H1 (cell line): ENCODE measurements around the gene HDAC11. TPM values are rescaled to one million over a fixed set of nuclear protein-coding genes. Genes with fewer than 3 reads are reported as not detected.

Experiments used
- CTCF ChIA-PET: fragments of 300-600 bp; sonication (Branson Sonifier 250); formaldehyde crosslinking; loops from one replicate; lab custom pipeline; 2021; ENCODE audit not compliant: partially characterized antibody; lab: Charles Lee
- POLR2A ChIA-PET: fragments of 300-600 bp; sonication (Branson Sonifier 250); formaldehyde crosslinking; loops from one replicate; lab custom pipeline; 2021; ENCODE audit warnings: inconsistent platforms; ENCODE audit not compliant: partially characterized antibody; lab: Charles Lee
- DNase-seq, 2 experiments: peaks; one replicate each; pipeline versions ENCODE4 v3.0.0 to v3.0.0-alpha.2; 2010 to 2022; ENCODE audit warnings: low spot score in 2 of 2, low read depth in 1 of 2, mixed read lengths in 1 of 2
- FAIRE-seq: peaks from 2 replicates; lab custom pipeline; 2011; peaks lifted over from hg19 to GRCh38; lab: Jason Lieb, UNC
- H2AFZ ChIP-seq: 2 replicates; pipeline ENCODE4 v1.8.1; 2012; ENCODE audit warnings: low read length, inconsistent platforms
- H2AK5ac ChIP-seq: 2 replicates; pipeline ENCODE4 v1.6.1; 2013; ENCODE audit warnings: low read depth, low read length
- H2BK120ac ChIP-seq: replicated peaks from 2 replicates; pipeline ENCODE3; 2013; ENCODE audit warnings: low read depth, low read length, inconsistent platforms
- H2BK12ac ChIP-seq: 2 replicates; pipeline ENCODE4 v1.6.1; 2013; ENCODE audit warnings: low read depth, low read length
- H2BK15ac ChIP-seq: 2 replicates; pipeline ENCODE4 v1.6.1; 2013; ENCODE audit warnings: low read length
- H2BK20ac ChIP-seq: 2 replicates; pipeline ENCODE4 v1.6.1; 2013; ENCODE audit warnings: low read length
- H2BK5ac ChIP-seq: 2 replicates; pipeline ENCODE4 v1.6.1; 2013; ENCODE audit warnings: low read depth, low read length
- H3K14ac ChIP-seq: 2 replicates; pipeline ENCODE4 v1.6.1; 2013; ENCODE audit warnings: inconsistent platforms; ENCODE audit not compliant: insufficient read length
- H3K18ac ChIP-seq: 2 replicates; pipeline ENCODE4 v1.6.1; 2013; ENCODE audit warnings: low read length; ENCODE audit errors: extremely low read depth
- H3K23ac ChIP-seq: 2 replicates; pipeline ENCODE4 v1.6.1; 2013; ENCODE audit warnings: inconsistent platforms; ENCODE audit not compliant: insufficient read length
- H3K23me2 ChIP-seq: 2 replicates; pipeline ENCODE4 v1.6.1; 2013; ENCODE audit warnings: low read depth, low read length
- H3K27ac ChIP-seq: 2 replicates; pipeline ENCODE4 v1.6.1; 2011; ENCODE audit warnings: low read depth, low read length, inconsistent platforms
- H3K27me3 ChIP-seq, 4 experiments: replicated peaks in 1 of 4; 1 replicate in 1 of 4; 2 replicates in 3 of 4; pipeline versions ENCODE4 v1.6.1 to v1.8.1; 2011 to 2013; ENCODE audit warnings: low read length in 3 of 4, mild to moderate bottlenecking in 3 of 4, inconsistent platforms in 2 of 4, mixed read lengths in 2 of 4, moderate library complexity in 1 of 4; ENCODE audit not compliant: control insufficient read depth in 3 of 4, insufficient read depth in 3 of 4; ENCODE audit errors: extremely low read depth in 1 of 4
- H3K36me3 ChIP-seq, 4 experiments: 2 replicates each; pipeline versions ENCODE4 v1.6.1 to v1.8.1; 2011 to 2013; ENCODE audit warnings: mild to moderate bottlenecking in 4 of 4, low read length in 3 of 4, moderate library complexity in 2 of 4, control low read depth in 1 of 4, inconsistent platforms in 1 of 4; ENCODE audit not compliant: insufficient read depth in 4 of 4, control insufficient read depth in 2 of 4
- H3K4ac ChIP-seq: replicated peaks from 2 replicates; pipeline ENCODE3; 2013; ENCODE audit warnings: low read length, low read depth, mixed read lengths, inconsistent platforms; ENCODE audit not compliant: insufficient read length
- H3K4me1 ChIP-seq, 4 experiments: replicated peaks in 1 of 4; 1 replicate in 1 of 4; 2 replicates in 3 of 4; pipeline versions ENCODE4 v1.6.1 to v1.8.1; 2011 to 2013; ENCODE audit warnings: low read length in 3 of 4, inconsistent platforms in 2 of 4, mixed read lengths in 1 of 4; ENCODE audit not compliant: insufficient read depth in 4 of 4, control insufficient read depth in 3 of 4
- H3K4me2 ChIP-seq, 2 experiments: 2 replicates each; pipeline versions ENCODE4 v1.6.1 to v1.8.1; 2011 to 2013; ENCODE audit warnings: low read depth in 2 of 2, low read length in 2 of 2, control low read depth in 1 of 2, inconsistent platforms in 1 of 2, mild to moderate bottlenecking in 1 of 2; ENCODE audit not compliant: insufficient read depth in 1 of 2
- H3K4me3 ChIP-seq, 4 experiments: fragments of 200-600, 300-600 bp in 1 of 4; sonication (generic), shearing (Covaris generic), sonication (Bioruptor Twin) in 1 of 4; 2 replicates each; pipeline versions ENCODE4 v1.5.1 to v1.8.1; 2011 to 2016; ENCODE audit warnings: low read length in 4 of 4, low read depth in 3 of 4, control low read depth in 2 of 4, inconsistent platforms in 2 of 4, mild to moderate bottlenecking in 2 of 4, mixed read lengths in 1 of 4, moderate library complexity in 1 of 4; ENCODE audit not compliant: insufficient read depth in 2 of 4; ENCODE audit errors: extremely low read depth in 1 of 4
- H3K56ac ChIP-seq: replicated peaks from 2 replicates; pipeline ENCODE3; 2013; ENCODE audit warnings: low read depth, mild to moderate bottlenecking, mixed read lengths, low read length, inconsistent platforms; ENCODE audit not compliant: insufficient read length
- H3K79me1 ChIP-seq: 2 replicates; pipeline ENCODE4 v1.6.1; 2013; ENCODE audit warnings: low read depth, low read length, control low read depth
- H3K79me2 ChIP-seq, 2 experiments: 2 replicates each; pipeline versions ENCODE4 v1.6.1 to v1.8.1; 2012 to 2013; ENCODE audit warnings: low read length in 2 of 2, mild to moderate bottlenecking in 2 of 2, inconsistent platforms in 1 of 2; ENCODE audit not compliant: insufficient read depth in 2 of 2, control insufficient read depth in 1 of 2
- H3K9ac ChIP-seq, 4 experiments: replicated peaks in 1 of 4; 1 replicate in 1 of 4; 2 replicates in 3 of 4; pipeline versions ENCODE4 v1.6.1 to v1.8.1; 2011 to 2013; ENCODE audit warnings: low read depth in 3 of 4, low read length in 3 of 4, control low read depth in 2 of 4, mild to moderate bottlenecking in 2 of 4, moderate library complexity in 2 of 4, inconsistent platforms in 1 of 4; ENCODE audit errors: extremely low read depth in 1 of 4
- H3K9me3 ChIP-seq, 2 experiments: 2 replicates each; pipeline versions ENCODE4 v1.6.1 to v1.8.1; 2012 to 2013; ENCODE audit warnings: mild to moderate bottlenecking in 2 of 2, moderate library complexity in 2 of 2, control low read depth in 1 of 2, inconsistent platforms in 1 of 2, low read depth in 1 of 2, low read length in 1 of 2, mixed read lengths in 1 of 2; ENCODE audit not compliant: insufficient read depth in 2 of 2
- H4K20me1 ChIP-seq, 2 experiments: replicated peaks in 1 of 2; 2 replicates each; pipeline versions ENCODE3 to v1.8.1; 2011 to 2013; ENCODE audit warnings: inconsistent platforms in 2 of 2, low read length in 2 of 2, mild to moderate bottlenecking in 1 of 2; ENCODE audit not compliant: insufficient read depth in 2 of 2, control insufficient read depth in 1 of 2
- H4K5ac ChIP-seq: 2 replicates; pipeline ENCODE4 v1.6.1; 2013; ENCODE audit warnings: low read length, low read depth, mixed read lengths, inconsistent platforms; ENCODE audit not compliant: insufficient read length
- H4K8ac ChIP-seq: 2 replicates; pipeline ENCODE4 v1.8.0; 2013; ENCODE audit warnings: mild to moderate bottlenecking, moderate library complexity, low read length, inconsistent platforms; ENCODE audit not compliant: insufficient read depth; ENCODE audit errors: extremely low read depth
- H4K91ac ChIP-seq: replicated peaks from 2 replicates; pipeline ENCODE3; 2013; ENCODE audit warnings: low read length, mixed read lengths, inconsistent platforms; ENCODE audit not compliant: insufficient read length
- POLR2A ChIP-seq, 2 experiments: IDR thresholded peaks; 1 replicate in 1 of 2; 2 replicates in 1 of 2; pipeline ENCODE4 v1.6.1; 2011; ENCODE audit warnings: low read depth in 2 of 2, low read length in 2 of 2, mild to moderate bottlenecking in 2 of 2; ENCODE audit errors: control extremely low read depth in 1 of 2
- WGBS, 2 experiments: shearing (Covaris generic) in 1 of 2; methylation state at CpG; one replicate each; pipeline versions ENCODE4 v1.1.6 to v1.1.7; 2013 to 2015; ENCODE audit warnings: low lambda C conversion rate in 2 of 2, mixed read lengths in 2 of 2, inconsistent platforms in 1 of 2, low coverage in 1 of 2, missing lambda C conversion rate in 1 of 2; ENCODE audit not compliant: insufficient replicate concordance in 2 of 2, insufficient coverage in 1 of 2, insufficient read length in 1 of 2; ENCODE audit errors: extremely low coverage in 1 of 2, missing lambda C conversion rate in 1 of 2; 5-methylcytosine and 5-hydroxymethylcytosine counted together
- polyA plus RNA-seq, 7 experiments: library from polyadenylated mRNA; depleted of rRNA in 3 of 7; stranded (reverse) in 5 of 7; unstranded in 2 of 7; fragments of >200 nt in 5 of 7; fragments of 200-250 nt in 2 of 7; gene quantifications; 1 replicate in 5 of 7; 2 replicates in 1 of 7; 4 replicates in 1 of 7; pipeline versions ENCODE4 v1.2.1 to v1.2.3, GENCODE V29; 2011 to 2013; ENCODE audit warnings: missing spikeins in 2 of 7, mixed read lengths in 2 of 7
- total RNA-seq: library from RNA; stranded (reverse); fragmentation: NEBNext Ultra II Directional; extraction: Animal tissue kit (Norgen Biotek cat#: 25700); gene quantifications from 2 replicates; pipeline ENCODE4 v1.2.1, GENCODE V29; 2021

Gene HDAC11
- total and polyA plus RNA-seq, 2 of the 8 experiments (the other 6 are each of a cell fraction or from before 2014, with no cell fraction given), result 6.8 to 7.4 TPM

DNA sequence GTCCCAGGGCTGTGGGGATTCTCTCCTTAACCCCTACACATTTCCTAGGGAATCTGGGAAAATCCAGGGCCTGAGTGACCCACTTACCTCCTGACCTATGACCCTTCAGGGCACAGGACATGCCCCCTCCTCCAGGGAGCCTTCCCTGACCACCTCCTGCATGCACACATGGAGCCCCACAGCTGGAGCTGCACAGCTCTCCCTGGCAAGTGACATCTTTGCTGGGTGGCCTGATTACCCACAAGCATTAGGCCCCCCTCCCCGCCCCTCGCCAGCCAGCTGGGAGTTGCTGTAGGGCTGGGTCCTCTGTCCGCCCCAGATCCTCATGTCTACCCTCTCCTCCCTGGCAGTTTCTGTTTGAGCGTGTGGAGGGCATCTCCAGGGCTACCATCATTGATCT is 21.4 kb downstream of the HDAC11 start:
- no peak overlapping the region for H4K8ac ChIP-seq
- H3K56ac ChIP-seq, result no peak overlapping the region
- CTCF ChIA-PET, result interaction anchor here (1.6 to 26.8 kb wide), 3 partner anchors 28 to 184 kb away, joined by 4 to 856 read pairs (median 772); partner anchors contain the start of gene FBLN2
- 90% methylated on average over 3 of the region's 4 CpGs; no CpG with 5 or more reads in 1 of the 2 experiments for WGBS, 2 experiments
- H3K4ac ChIP-seq, result no peak overlapping the region
- H3K79me1 ChIP-seq, result no peaks in the 10 kb centered on the region
- POLR2A ChIA-PET, result no interaction called here
- H2BK5ac ChIP-seq, result no peak overlapping the region
- H3K4me3 ChIP-seq, result no peak overlapping the region
- no peak overlapping the region for H3K27ac ChIP-seq
- H3K9ac ChIP-seq, result no peak overlapping the region; a peak in 1 of 7 replicates
- no peak overlapping the region for H2BK12ac ChIP-seq
- no peak overlapping the region for H3K23ac ChIP-seq
- H3K18ac ChIP-seq, result no peak overlapping the region
- H4K91ac ChIP-seq, result no peak overlapping the region
- H3K9me3 ChIP-seq, result no peaks in the 10 kb centered on the region
- FAIRE-seq (no peak), DNase-seq (no peak)
- H2BK20ac ChIP-seq, result no peak overlapping the region
- no peak overlapping the region for H2BK120ac ChIP-seq
- H3K4me2 ChIP-seq, result no peak overlapping the region
- peaks cover 0 to 1% (median 0%) of the 10 kb centered on the region in 4 experiments; a peak in 2 of 7 replicates for H3K4me1 ChIP-seq
- no peaks in the 10 kb centered on the region for H3K79me2 ChIP-seq
- H3K14ac ChIP-seq, result no peak overlapping the region
- no peak overlapping the region for H2AFZ ChIP-seq
- H3K36me3 ChIP-seq, result no peaks in the 10 kb centered on the region
- H4K5ac ChIP-seq, result no peak overlapping the region
- no peaks in the 10 kb centered on the region for H3K27me3 ChIP-seq
- no peak overlapping the region for H2AK5ac ChIP-seq
- no peak overlapping the region for H2BK15ac ChIP-seq
- H4K20me1 ChIP-seq, result peaks cover 0 to 3% of the 10 kb centered on the region in 2 experiments
- no peaks in the 10 kb centered on the region for H3K23me2 ChIP-seq
- TF ChIP-seq POLR2A (IDR thresholded peaks at IDR 0.05; ENCODE audit: control extremely low read depth in 1 of 2, low read depth in 2 of 2, low read length in 2 of 2), result no peak
